GM23248 (cell line): ENCODE measurements around the gene BPIFA3.

ENCODE experiments used
- EZH2 ChIP-seq: fragments of 200-600 bp; sonication (generic); IDR thresholded peaks from 2 replicates; pipeline ENCODE4 v1.6.1; 2018; ENCODE audit warnings: antibody characterized with exemption, mild to moderate bottlenecking; ENCODE audit not compliant: insufficient read depth, poor library complexity, severe bottlenecking
- EZH2phosphoT487 ChIP-seq: fragments of 200-600 bp; sonication (generic); IDR thresholded peaks from 2 replicates; pipeline ENCODE4 v1.6.1; 2018; ENCODE audit warnings: antibody characterized with exemption, moderate library complexity, mild to moderate bottlenecking, low read depth; ENCODE audit not compliant: insufficient read depth

GRCh38 chr20:33199026-33199425, 18.1 kb upstream of the BPIFA3 start:
- TF ChIP-seq EZH2 (no peak), EZH2phosphoT487 (no peak)
